Activated CD8-positive, alpha-beta memory T cell treated with anti-CD3 and anti-CD28 coated beads for 1 hour (primary cell): ENCODE data around the gene C2CD2.
"Not testable (repeated sequence)": the region's sequence is repeated elsewhere in the genome, so short reads cannot be mapped to it uniquely, and the experiment has no call there.

ENCODE experiments used
- DNase-seq, 2 donors: peaks; one replicate each; pipeline ENCODE4 v3.0.0-alpha.2; 2020; ENCODE audit warnings: low read depth in 1 of 2; ENCODE audit errors: extremely low read depth in 1 of 2

Gene C2CD2

GRCh38 chr21:41958886-41959563, 5.2 kb upstream of the C2CD2 start:
- DNase-seq = no peak

GRCh38 chr21:41957991-41958766, 4.4 kb upstream of the C2CD2 start:
- DNase-seq = no peak

GRCh38 chr21:41956926-41957729, 3.3 kb upstream of the C2CD2 start:
- no peak for DNase-seq

GRCh38 chr21:41955516-41955915, 1.7 kb upstream of the C2CD2 start:
- no peak for DNase-seq

GRCh38 chr21:41954654-41955499, 1.1 kb upstream of the C2CD2 start:
- no peak for DNase-seq

- no peak for DNase-seq
These were observed 478 bp downstream of the C2CD2 start for GRCh38 chr21:41953249-41953830.

GRCh38 chr21:41952568-41953248, 1.1 kb downstream of the C2CD2 start:
- DNase-seq = no peak

GRCh38 chr21:41951876-41952567, 1.8 kb downstream of the C2CD2 start:
- DNase-seq = no peak

GRCh38 chr21:41950941-41951351, 2.9 kb downstream of the C2CD2 start:
- no peak for DNase-seq

GRCh38 chr21:41949631-41950030, 4.2 kb downstream of the C2CD2 start:
- DNase-seq = not testable (repeated sequence)

- DNase-seq = no peak
These were observed 4.9 kb downstream of the C2CD2 start for GRCh38 chr21:41948901-41949300.

- DNase-seq = no peak
These were observed 5.5 kb downstream of the C2CD2 start for GRCh38 chr21:41948078-41948895.

GRCh38 chr21:41945982-41946381, 7.8 kb downstream of the C2CD2 start:
- DNase-seq = no peak

- DNase-seq = no peak
These were observed 10.0 kb downstream of the C2CD2 start for GRCh38 chr21:41943851-41944250.

GRCh38 chr21:41942457-41942856, 11.4 kb downstream of the C2CD2 start:
- DNase-seq = no peak

GRCh38 chr21:41941941-41942340, 11.9 kb downstream of the C2CD2 start:
- no peak for DNase-seq

GRCh38 chr21:41940431-41940830, 13.4 kb downstream of the C2CD2 start:
- DNase-seq = no peak

- no peak for DNase-seq
These were observed 14.4 kb downstream of the C2CD2 start for GRCh38 chr21:41939391-41939790.
